ENCODE results near the gene DBP.
"Not testable (repeated sequence)": the region's sequence is repeated elsewhere in the genome, so short reads cannot be mapped to it uniquely, and the experiment has no call there.

DBP gene, protein sequence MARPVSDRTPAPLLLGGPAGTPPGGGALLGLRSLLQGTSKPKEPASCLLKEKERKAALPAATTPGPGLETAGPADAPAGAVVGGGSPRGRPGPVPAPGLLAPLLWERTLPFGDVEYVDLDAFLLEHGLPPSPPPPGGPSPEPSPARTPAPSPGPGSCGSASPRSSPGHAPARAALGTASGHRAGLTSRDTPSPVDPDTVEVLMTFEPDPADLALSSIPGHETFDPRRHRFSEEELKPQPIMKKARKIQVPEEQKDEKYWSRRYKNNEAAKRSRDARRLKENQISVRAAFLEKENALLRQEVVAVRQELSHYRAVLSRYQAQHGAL

DNA sequence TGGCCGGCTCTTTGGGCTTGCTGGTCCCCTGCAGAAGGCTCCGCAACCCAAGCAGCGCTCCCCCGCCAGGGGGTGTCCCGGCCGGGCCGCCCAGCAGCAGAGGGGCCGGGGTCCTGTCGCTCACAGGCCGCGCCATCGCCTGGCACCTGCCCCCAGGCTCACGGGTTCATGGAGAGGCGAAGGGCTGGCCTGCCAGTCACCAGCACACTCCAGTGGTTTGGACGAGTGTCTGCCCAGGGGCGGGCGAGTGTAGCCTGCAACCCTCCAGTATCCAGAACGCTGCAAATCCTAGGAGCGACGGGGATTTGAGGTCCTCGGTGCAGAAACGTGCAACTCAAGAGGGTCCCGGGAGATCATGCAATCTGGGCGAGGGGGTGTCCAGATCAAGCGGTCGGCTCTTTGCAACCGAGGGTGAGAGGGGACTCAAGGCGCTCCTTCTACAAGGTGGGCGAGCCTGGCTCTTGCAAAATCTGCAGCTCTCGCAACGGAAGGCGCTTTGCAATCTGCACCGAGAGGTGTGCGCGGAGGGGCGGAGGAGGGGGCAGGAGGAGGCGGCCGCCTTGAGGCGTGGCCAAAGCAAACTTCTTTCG, at the start of gene DBP:
TSS of gene DBP (minus strand) at position 521 of the 590 bp plus-strand sequence. CDS start at position 136, 385 bp downstream.
- DNase-seq: peak; percentile 28

DNA sequence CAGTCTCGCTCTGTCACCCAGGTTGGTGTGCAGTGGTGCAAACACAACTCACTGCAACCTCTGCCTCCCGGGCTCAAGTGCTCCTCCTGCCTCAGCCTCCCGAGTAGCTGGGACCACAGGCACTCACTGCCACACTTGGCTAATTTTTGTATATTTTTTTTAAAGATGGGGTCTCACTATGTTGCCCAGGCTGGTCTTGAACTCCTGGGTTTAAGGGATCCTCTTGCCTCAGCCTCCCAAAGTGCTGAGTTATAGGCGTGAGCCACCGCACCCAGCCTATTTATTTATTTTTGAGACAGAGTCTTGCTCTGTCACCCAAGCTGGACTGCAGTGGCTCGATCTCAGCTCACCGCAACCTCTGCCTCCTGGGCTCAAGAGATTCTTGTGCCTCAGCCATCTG, 49.5 kb upstream of the DBP start:
- DNase-seq: not testable (repeated sequence)

DNA sequence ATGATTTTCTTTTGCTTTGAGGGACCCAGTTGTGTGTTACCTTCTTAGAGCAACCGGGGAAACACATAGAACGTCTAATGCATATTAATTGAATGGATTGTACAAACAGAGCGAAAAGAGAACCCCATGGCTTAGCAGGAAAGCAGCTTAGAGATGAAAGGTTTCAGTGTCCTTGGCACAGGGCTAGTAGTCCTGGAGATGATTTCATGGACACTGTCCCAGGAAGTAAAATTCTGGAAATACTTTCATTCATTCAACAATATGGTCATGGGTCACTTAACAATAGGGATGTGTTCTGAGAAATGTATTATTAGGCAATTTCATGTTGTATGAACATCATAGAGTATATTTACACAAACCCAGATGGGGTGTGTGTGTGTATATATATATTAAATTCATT, 48.9 kb upstream of the DBP start:
- DNase-seq: no peak

DNA sequence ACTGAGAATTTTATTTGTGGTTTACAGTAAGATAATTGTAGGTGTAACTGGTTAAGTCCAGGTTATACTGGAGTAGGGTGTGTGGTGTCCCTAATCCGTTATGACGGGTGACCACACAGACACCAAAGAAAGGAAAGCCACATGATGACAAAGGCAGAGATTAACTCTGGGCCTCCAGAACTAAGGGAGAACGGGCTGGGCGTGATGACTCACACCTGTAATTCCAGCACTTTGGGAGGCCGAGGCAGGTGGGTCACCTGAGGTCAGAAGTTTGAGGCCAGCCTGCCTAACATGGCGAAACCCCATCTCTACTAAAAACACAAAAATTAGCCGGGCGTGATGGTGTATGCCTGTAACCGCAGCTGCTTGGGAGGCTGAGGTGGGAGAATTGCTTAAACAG, 48.4 kb upstream of the DBP start:
- no peak for DNase-seq

DNA sequence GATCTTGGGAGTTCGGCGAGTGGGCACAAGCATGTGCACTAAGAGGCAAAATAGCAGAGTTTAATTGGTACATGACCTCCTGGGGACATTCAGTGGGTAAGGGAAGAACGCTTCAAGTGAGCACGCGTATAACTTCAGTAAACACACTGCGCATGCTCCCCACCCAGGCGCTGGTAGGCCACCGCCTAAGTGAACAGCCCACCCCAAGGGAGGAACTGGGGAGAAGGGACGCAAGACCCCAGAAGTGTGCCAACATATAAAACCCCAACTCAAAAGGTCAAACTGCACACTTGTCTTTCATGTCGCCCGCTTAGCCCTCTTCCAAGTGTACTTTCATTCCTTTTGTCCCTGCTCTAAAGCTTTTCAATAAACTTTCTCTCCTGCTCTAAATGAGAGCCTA, 46.2 kb upstream of the DBP start:
- peak; percentile 20 for DNase-seq

DNA sequence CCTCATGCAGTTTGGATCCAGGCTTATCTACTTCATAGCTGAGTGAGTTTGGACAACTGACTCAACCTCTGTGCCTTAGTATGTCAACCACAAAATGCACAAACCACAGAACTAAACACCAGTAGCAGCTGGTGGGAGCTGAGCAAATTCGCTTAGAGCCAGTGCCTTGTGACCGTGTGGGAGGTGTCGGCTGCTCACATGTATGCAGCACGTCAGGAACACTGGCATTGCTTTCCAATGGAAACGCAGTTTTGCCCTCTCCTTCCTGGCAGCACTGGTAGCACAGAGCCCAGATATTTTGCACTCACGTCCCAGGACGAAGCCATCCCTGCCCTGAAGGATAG, 43.9 kb upstream of the DBP start:
- DNase-seq: no peak

DNA sequence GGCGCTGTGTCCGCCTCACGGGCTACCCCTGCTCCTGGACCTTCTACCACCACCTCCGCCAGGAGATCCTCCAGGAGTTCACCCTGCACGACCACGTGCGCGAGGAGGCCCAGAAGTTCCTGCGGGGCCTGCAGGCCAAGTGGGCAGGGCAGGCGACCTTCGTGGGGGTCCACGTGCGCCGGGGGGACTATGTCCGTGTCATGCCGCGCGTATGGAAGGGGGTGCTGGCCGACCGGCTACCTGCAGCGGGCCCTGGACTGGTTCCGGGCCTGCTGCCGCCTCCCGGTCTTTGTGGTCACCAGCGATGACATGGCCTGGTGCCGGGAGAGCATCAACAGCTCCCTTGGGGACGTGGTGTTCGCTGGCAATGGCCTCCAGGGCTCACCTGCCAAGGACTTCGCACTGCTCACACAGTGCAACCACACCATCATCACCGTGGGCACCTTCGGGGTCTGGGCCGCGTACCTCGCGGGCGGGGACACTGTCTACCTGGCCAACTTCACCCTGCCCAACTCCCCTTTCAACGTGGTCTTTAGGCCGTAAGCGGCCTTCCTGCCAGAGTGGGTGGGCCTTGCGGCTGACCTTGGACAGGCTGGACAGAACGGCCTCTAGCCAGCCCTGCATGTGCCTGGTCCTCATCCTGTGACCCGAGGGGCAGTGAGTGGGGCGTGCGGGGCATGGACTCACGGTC, 43.4 kb upstream of the DBP start:
- DNase-seq: no peak

DNA sequence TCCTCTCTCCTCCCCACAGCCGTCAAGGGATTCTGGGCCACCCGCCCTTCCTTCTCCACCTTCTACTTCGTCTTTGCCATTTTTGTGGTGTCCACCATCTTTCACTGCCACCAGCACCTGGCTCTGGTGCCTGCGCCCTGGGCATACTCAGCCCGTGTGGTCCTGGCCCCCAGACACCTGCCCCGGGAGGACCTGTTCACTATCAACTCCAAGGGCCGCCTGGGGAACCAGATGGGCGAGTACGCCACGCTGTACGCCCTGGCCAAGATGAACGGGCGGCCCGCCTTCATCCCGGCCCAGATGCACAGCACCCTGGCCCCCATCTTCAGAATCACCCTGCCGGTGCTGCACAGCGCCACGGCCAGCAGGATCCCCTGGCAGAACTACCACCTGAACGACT, 42.8 kb upstream of the DBP start:
- not testable (repeated sequence) for DNase-seq

DNA sequence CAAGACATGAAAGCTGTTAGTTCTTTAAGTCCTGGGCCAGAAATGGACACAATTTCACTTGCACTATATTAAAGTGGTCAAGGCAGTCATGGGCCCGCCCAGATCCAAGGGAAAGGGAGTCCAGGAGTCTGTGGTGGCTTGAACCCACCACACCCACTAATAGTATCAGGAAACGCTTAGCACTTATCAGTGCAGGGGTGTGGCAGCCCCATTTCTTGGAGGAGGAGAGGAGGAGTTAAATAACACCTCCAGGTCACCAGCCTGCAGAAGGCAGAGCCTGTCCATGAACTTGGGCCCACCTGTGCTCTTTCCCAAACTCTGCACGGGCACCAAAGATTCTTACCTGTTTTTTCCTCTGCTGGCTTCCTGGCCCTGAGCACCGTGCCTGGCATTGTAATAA, 41.0 kb upstream of the DBP start:
- no peak for DNase-seq

DNA sequence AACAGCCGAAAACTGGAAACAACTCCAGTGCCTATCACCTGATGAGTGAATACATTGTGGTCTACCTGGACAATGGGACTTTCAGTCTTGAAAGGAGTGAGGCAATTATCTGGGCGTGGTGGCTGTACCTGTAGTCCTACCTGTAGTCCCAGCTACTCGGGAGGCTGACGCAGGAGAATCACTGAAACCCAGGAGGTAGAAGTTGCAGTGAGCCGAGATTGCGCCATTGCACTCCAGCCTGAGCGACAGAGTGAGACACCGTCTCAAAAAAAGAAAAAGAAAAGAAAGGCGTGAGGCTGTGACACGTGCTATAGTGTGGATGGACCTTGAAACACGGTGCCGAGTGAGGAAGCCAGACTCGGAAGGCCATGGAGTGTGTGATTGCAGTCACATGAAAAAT, 39.7 kb upstream of the DBP start:
- no peak for DNase-seq

DNA sequence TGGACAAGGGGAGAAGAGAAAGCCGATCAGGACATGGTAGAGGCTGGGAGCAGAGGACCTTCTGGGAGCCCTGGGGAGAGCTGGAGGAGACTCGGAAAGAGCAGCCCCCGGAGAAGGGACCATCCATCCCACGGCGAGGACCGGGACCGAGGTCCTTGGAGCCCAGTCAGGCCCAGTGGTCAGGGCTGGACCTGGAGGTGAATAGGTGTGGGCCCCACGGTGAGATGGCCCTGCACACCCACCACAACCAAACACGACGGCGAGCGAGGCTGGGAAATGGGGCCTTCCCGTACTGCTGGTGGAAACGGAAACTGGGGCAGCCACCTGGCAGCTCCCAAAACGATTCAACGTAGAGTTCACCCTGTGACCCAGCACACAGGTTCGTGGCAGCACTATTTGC, 39.3 kb upstream of the DBP start:
- DNase-seq: no peak

DNA sequence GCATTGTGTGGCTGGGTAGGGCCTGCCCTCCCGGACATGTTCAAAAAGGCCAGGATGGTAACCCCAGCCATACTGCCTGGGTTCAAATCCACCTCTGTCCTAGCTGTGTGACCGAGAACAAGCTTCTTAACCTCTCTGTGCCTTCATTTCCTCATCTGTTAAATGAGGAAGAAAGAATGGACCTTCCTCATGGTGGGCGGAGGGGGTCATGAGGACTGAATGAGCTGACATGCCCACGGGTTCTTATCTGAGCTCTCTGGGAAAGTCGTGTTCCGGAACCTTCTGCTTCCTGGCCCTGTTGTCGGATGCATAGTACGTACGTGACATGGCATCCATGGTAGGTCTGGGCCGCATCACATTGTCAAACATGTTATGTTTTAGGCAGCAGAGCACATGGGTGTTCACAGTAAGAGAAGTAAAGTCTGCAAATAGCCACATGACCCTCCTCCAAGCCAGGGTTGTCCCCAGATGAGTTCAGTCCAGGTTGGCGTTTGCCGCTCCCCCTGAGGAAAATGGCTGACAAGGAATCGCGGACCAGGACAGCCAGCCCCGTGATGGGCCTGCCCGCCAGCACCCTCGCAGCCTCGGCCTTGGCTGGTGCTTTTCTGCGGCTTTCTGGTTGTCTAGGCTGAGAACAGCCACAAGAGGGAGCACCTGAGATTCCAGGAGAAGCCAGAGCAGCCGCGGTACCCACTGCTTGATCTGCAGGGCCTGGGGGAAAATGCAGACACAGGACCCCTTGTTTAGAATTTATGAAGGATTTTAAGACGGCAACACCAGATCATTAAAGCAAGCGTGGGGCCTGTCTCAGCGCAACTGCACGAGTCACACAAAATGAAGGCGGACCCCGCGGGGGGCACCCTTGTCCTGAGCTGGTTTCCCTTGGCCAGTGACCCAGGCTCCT, 38.0 kb upstream of the DBP start:
- peak; percentile 74 for DNase-seq

DNA sequence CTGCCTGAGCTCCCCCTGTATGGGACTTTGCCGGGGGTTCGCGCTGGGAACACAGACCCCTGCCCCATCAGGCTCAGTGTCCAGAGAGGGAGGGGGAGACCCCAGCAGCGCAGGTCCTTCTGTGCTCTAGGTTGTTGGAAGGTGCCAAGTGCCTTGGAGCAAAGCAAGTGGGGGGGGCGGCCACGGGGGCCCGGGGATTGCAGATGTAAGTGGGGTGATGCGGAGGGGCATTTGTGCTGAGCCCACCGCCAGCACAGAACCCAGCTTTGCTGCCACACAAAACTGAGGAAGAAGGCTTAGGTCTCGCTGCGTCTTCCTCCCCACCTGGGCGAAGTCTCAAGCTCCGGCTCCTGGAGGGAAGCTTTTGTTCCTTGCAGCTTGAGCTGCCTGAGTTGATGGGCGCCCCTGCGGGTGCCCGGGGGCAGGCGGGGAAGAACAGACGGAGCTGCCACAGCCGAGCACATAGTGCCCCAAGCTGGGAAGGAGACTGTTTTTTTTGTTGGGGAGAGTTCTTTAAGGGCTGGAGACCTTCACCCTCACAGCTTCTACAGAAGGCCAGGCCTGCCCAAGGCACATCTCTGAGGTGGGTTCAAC, 37.1 kb upstream of the DBP start:
- no peak for DNase-seq

DNA sequence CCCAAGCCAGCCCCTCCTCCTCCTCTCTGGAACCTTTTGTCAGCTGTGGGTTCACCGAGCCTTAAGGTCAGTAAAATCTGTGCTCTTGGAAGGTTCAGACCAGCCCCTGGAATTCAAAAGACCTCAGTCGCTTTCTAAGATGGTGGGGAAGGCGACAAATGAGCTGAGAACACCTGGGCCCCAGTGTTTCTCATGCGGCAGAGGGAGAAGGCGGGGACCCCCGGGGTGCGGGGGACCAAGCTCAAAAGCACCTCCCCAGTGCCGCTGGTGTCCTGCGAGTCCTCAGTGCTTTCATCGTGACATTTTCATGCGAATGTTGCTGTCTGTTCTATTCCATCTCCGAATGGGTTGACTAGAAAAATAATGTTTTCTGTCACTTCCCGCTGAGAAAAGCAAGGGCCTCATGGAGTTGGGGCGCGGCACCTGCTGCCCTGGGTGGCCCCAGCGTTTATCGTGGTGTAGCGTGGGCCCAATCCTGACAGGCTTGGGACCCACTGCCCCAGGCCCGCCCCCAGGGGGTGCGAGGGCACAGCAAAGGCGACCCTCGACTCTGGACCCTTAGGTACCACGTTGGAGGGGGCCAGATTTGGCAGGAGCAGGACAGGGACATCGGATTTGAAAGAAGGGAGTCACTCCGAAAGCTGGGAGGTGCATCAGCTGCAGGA, 36.4 kb upstream of the DBP start:
- DNase-seq: no peak

DNA sequence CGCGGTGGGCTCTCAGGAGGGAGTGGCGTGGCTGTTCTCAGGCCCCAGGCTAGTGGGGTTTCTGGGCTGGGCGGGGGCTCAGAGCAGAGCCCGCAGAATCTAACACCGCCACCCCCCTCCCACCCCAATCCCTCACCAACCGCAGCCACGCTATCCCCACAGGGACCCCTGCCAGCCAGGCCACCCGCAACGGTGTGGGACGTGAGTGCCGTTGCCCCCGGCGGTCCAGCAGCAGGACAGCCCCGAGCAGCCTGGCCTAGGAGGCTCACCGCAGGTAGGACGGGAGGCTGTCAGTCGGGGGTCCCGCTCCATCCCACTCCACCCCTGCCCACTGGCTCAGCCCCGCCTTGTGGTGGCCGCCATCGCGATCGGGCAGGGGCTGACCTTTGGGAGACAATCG, 35.8 kb upstream of the DBP start, which contains the start of gene NTN5:
TSS of gene NTN5 (minus strand) at position 24 of the 400 bp plus-strand sequence. CDS start 2,031 bp downstream, outside the sequence.
- DNase-seq: no peak

DNA sequence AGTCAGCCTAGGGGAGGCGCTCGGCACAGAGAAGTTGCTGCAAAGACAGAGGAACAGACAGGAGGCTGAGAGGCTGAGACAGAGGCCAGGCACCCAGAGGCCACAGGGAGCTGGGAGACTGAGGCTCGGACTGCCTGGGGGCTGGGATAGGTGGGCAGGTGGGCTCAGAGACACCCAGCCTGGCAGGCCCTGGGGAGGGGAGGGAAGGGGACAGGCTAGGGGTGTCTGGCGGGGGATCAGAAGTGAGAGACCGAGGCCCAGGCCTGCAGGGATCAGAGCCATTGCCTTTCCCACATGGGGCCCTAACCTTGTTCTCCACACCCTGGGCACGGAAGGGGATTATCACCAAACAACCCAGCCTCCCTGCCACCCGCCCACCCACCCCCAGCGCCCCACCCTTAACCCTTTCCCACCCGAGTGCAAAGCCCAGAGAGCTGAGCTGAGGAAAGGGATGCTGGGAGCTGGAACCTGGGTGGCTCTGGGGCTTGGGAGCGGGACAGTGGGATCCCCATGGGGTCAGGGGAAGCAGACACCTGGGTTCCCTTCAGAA, 34.3 kb upstream of the DBP start:
- no peak for DNase-seq

DNA sequence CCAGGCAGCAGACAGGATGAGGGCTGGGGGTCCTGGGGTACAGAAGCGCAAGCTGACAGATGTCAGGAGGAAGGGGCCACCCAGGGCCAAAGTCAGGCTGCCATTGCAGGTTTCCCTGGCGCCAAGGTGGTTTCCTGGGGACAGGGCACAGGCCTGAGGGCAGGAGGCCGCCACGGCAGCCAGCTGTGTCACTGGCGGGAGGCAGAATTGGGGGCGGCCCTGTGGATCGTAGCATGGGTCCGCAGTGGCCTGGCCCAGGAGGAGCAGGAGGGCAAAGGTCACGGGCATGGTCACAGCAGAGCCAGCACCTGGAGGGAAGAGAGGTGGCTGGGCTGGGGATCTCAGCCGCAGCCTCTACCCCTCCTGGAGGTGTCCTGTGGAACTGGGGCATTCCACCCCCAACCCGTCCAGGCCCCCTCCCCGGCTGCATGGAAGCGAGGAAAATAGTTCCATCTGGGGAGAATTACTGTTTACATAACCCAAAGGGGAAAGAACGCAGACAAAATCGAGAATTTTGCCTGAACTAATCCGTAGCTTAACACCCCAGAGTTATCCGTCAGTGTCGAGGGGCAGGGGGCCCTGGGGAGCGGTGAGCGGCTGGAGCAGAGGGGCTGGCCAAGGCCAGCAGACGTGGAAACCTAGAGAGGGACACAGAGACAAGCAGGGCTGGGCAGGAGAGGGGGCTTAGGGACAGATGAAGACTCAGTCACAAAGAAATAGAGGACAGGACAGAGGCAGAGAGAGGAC, 33.7 kb upstream of the DBP start:
- DNase-seq: no peak

DNA sequence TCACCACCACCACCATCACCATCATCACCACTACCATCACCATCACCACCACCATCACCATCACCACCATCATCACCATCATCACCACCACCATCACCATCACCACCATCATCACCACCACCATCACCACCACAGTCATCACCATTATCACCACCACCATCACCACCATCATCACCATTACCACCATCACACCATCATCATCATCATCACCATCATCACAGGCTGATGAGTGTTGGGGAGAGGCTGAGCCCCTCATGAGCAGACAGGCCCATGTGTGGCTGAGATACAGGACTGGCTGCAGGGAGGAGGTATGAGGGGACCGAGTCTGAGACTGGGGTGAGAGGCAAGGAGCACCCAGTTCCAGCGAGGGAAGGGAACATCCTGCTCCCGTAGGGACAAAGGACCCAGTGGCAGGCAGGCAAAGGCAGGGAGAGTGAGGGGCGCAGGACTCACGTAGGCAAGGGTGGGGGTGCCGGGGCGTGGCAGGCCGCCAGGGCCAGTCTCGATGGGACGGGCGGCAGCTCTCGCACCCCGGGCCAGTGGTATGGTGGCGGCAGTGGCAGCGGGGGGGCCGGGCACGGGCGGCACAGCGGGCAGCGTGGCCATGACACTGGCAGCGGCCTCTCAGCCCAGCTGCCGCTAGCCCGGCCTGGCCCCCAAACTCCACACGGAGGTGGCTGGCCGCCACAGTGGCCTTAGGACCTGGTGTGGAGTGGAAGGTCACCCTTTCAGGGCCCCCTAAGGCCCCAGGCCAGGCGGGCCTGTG, 32.9 kb upstream of the DBP start:
- no peak for DNase-seq

DNA sequence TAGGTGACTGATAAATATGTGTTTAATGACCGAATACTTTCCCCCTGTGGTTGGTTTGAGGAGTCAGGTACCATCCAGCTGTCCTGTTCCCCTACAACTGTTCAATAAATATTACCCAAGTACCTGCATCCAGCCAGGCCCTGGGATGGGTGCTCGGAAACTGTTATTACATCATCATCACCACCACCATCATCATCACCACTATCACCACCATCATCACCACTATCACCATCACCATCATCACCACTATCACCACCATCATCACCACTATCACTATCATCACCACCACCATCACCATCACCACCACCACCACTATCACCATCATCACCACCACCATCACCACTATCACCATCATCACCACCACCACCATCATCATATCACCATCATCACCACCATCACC, 31.6 kb upstream of the DBP start:
- no peak for DNase-seq

DNA sequence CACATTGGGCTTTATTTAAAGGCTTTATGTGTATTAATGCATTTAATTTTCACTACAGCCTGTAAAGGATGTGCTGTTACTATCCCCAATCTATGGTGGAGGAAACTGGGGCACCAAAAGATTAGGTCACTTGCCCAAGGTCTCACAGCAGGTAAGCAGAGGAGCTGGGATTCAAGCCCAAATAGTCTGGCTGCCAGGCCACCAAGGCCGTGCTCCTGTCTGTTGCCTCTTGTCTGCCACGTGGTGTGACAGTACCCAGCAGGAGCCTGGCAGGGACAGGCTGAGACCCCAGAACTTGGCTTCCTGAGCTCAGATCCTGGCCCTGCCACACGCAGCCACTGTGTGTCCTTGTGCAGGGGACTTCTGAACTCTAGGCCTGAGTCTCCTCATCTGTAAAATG, 31.2 kb upstream of the DBP start:
- DNase-seq: no peak
